ENCODE measurements around the gene MLLT1. TPM values are rescaled to one million over a fixed set of nuclear protein-coding genes. Genes with fewer than 3 reads are reported as not detected.
"Not testable (repeated sequence)": the region's sequence is repeated elsewhere in the genome, so short reads cannot be mapped to it uniquely, and the experiment has no call there.

Gene MLLT1, protein sequence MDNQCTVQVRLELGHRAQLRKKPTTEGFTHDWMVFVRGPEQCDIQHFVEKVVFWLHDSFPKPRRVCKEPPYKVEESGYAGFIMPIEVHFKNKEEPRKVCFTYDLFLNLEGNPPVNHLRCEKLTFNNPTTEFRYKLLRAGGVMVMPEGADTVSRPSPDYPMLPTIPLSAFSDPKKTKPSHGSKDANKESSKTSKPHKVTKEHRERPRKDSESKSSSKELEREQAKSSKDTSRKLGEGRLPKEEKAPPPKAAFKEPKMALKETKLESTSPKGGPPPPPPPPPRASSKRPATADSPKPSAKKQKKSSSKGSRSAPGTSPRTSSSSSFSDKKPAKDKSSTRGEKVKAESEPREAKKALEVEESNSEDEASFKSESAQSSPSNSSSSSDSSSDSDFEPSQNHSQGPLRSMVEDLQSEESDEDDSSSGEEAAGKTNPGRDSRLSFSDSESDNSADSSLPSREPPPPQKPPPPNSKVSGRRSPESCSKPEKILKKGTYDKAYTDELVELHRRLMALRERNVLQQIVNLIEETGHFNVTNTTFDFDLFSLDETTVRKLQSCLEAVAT
- 5.8 and 6.4 TPM in 2 replicates for total RNA-seq (2014; rRNA removed; shearing (Covaris generic))
- polyA plus RNA-seq (2015; cell fraction: cytosol; rRNA removed): 33.3 and 42.7 TPM in 2 replicates
- 28.5 and 35.8 TPM in 2 replicates for polyA plus RNA-seq (2015; cell fraction: nucleus; rRNA removed)

- in situ Hi-C loops (cut with HindIII; ENCODE audit: low pct_unique_long_range_greater_than_20kb, low sequenced_read_pairs): no loop called here
- DNase-seq (ENCODE audit: low read depth, low spot score): peak; percentile 92
These were observed at the start of gene MLLT1 for GRCh38 chr19:6279931-6280591. Gene MLLT1, minus strand, starts transcription at chr19:6279975. Its CDS starts 191 bp downstream, at chr19:6279784.

GRCh38 chr19:6326815-6327214 is 47.0 kb upstream of the MLLT1 start:
- no peak for DNase-seq (ENCODE audit: low read depth, low spot score)

DNA sequence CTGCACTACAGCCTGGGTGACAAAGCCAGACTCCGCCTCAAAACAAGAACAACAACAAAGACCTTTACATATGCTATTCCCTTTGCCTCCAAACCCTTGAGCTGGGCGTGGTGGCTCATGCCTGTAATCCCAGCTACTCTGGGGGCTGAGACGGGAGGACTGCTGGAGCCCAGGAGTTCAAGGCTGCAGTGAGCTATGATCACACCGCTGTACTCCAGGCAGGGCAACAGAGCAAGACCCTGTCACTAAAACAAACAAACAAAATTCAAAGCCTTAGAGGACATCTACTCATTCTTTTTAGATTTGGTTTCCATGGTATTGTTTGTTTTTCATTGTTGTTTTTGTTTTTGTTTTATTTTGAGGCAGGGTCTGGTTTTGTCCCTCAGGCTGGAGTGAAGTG is 45.8 kb upstream of the MLLT1 start:
- no peak for DNase-seq (ENCODE audit: low read depth, low spot score)
- in situ Hi-C loops (cut with HindIII; ENCODE audit: low pct_unique_long_range_greater_than_20kb, low sequenced_read_pairs): no loop called here

More at GRCh38 chr19:6326815-6327214, 47.0 kb upstream of the MLLT1 start:
- in situ Hi-C loops (cut with HindIII; ENCODE audit: low pct_unique_long_range_greater_than_20kb, low sequenced_read_pairs): no loop called here

DNA sequence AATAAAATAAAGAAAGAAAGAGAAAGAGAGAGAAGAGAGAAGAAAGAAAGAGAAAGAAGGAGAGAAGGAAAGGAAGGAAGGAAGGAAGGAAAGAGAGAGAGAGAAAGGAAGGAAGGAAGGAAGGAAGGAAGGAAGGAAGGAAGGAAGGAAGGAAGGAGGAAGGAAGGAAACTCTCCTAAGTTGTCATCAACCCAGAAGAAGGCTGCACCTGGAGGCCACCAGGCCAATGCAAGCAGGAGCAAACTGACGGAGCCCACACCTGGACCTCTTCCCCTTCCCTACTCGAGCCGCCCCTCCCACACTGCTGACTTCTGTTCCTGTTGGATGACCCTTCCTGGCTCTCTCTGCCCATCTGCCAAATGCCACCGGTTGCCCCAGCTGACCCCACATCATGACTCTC is 45.0 kb upstream of the MLLT1 start:
- DNase-seq (ENCODE audit: low read depth, low spot score): no peak
- in situ Hi-C loops (cut with HindIII; ENCODE audit: low pct_unique_long_range_greater_than_20kb, low sequenced_read_pairs): no loop called here

DNA sequence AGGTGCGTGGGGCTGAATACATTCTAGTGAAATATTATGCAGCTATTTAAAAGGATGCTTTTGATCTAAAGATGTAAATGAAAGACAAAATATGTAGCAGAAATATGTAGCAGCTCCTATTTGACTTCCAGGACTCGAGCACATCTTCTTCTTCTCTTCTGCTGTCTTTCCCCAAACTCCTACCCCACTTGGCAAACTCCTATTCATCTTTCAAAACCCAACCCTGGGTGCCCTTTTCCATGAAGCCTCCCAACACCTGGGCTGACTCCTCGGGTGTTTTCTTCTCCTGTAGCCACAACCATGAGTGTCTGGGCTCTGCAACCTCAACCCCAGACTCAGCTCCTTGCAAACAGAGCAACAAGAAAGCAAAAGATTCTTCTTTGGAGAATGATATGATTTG is 42.5 kb upstream of the MLLT1 start:
- in situ Hi-C loops (cut with HindIII; ENCODE audit: low pct_unique_long_range_greater_than_20kb, low sequenced_read_pairs): no loop called here
- no peak for DNase-seq (ENCODE audit: low read depth, low spot score)

GRCh38 chr19:6319376-6319775 is 39.6 kb upstream of the MLLT1 start:
- DNase-seq (ENCODE audit: low read depth, low spot score): no peak
- in situ Hi-C loops (cut with HindIII; ENCODE audit: low pct_unique_long_range_greater_than_20kb, low sequenced_read_pairs): no loop called here

DNA sequence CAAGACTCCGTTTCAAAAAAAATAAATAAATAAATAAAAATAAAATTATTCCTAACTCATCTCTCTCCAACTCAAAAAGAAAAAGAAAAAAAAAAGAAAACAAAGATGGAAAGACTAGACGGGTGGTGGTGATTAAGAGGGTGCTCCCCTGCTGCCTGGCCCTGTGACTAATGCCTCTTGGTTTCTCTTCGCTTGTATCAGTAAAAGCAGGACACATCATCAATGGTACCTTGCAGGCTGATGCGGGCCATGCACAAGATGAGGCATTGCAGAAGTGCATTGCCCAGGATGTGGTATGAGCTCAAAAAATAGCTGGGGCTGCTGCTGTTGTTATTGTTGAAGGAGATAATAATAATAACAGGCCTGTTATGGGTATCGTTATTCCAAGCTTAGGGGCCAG is 39.0 kb upstream of the MLLT1 start:
- DNase-seq (ENCODE audit: low read depth, low spot score): no peak
- in situ Hi-C loops (cut with HindIII; ENCODE audit: low pct_unique_long_range_greater_than_20kb, low sequenced_read_pairs): no loop called here

DNA sequence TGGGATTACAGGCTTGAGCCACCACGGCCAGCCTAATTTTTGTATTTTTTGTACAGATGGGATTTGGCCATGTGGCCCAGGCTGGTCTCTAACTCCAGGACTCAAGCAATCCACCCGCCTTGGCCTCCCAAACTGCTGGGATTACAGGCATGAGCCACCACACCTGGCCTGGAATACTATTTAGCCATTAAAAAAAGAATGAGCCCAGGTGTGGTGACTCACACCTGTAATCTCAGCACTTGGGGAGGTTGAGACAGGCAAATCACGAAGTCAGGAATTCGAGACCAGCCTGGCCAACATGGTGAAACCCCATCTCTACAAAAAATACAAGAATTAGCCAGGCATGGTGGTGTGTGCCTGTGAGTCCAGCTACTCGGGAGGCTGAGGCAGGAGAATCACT is 35.9 kb upstream of the MLLT1 start:
- DNase-seq (ENCODE audit: low read depth, low spot score); in situ Hi-C loops (cut with HindIII; ENCODE audit: low pct_unique_long_range_greater_than_20kb, low sequenced_read_pairs): not testable (repeated sequence)

DNA sequence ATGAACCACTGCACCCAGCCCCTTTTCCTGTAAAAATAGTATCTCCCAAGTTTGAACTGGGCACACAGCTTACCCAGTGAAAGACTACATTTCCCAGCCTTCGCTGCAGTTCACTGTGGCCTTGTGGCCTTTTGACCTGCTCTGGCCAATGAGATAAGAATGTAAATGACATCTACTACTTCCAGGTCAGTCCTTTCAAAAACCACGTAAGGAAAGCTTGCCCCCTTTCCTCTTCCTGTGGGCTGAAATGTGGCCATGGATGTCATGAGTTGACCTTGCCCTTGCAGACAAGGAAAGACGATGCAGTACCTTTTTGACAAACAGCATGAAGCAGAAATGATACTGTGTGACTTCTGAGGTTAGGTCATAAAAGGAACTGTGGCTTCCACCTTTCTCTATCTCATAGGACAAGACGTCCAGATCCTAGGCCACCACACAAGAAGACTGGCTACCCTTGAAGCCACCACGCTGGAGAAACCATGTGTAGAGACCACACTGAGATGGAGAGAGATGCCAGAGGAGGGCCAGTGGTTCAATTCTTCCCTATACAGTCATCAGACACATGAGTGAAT is 33.7 kb upstream of the MLLT1 start:
- no peak for DNase-seq (ENCODE audit: low read depth, low spot score)
- in situ Hi-C loops (cut with HindIII; ENCODE audit: low pct_unique_long_range_greater_than_20kb, low sequenced_read_pairs): no loop called here

GRCh38 chr19:6312018-6312417 is 32.2 kb upstream of the MLLT1 start:
- peak; percentile 24 for DNase-seq (ENCODE audit: low read depth, low spot score)
- in situ Hi-C loops (cut with HindIII; ENCODE audit: low pct_unique_long_range_greater_than_20kb, low sequenced_read_pairs): no loop called here

GRCh38 chr19:6298413-6298812 is 18.6 kb upstream of the MLLT1 start:
- DNase-seq (ENCODE audit: low read depth, low spot score): no peak
- in situ Hi-C loops (cut with HindIII; ENCODE audit: low pct_unique_long_range_greater_than_20kb, low sequenced_read_pairs): no loop called here

- no peak for DNase-seq (ENCODE audit: low read depth, low spot score)
- in situ Hi-C loops (cut with HindIII; ENCODE audit: low pct_unique_long_range_greater_than_20kb, low sequenced_read_pairs): no loop called here
These were observed 17.4 kb upstream of the MLLT1 start for GRCh38 chr19:6297202-6297601.

- in situ Hi-C loops (cut with HindIII; ENCODE audit: low pct_unique_long_range_greater_than_20kb, low sequenced_read_pairs): no loop called here
- no peak for DNase-seq (ENCODE audit: low read depth, low spot score)
These were observed 12.2 kb upstream of the MLLT1 start for GRCh38 chr19:6292006-6292405.

- in situ Hi-C loops (cut with HindIII; ENCODE audit: low pct_unique_long_range_greater_than_20kb, low sequenced_read_pairs): no loop called here
- DNase-seq (ENCODE audit: low read depth, low spot score): no peak
These were observed 9.0 kb upstream of the MLLT1 start for GRCh38 chr19:6288737-6289136.

DNA sequence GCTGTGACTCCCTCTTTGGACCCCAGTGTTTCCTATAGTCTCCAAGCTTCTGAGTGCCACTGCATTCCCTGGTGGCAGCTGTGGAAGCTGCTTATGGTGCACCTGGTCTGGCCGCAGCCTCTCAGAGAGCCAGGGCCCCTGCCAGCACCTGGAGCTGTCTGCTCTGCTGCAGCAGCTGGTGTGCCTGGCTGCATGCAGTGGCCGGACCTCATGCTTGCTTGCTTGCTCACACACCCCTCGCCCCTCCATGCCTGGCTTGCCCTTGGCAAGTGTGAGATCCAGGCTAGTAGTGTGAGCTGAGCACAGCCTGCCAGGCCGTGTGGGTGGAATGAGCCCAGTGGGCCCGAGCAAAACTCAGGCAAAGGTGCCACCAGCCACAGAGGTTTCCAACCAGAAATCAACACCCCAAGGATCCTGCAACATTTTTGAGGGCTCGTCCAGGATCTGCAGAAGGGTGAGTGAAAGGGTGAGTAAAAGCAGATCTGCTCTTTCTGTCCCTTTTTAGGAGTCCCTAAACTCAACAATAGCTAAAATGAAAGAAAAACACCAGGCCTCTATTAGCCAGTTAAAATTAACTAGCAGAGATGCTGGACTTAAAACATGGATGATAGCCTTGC is 7.6 kb upstream of the MLLT1 start:
- in situ Hi-C loops (cut with HindIII; ENCODE audit: low pct_unique_long_range_greater_than_20kb, low sequenced_read_pairs): no loop called here
- DNase-seq (ENCODE audit: low read depth, low spot score): no peak

- in situ Hi-C loops (cut with HindIII; ENCODE audit: low pct_unique_long_range_greater_than_20kb, low sequenced_read_pairs): no loop called here
- no peak for DNase-seq (ENCODE audit: low read depth, low spot score)
These were observed 6.9 kb upstream of the MLLT1 start for GRCh38 chr19:6286676-6287075.

- in situ Hi-C loops (cut with HindIII; ENCODE audit: low pct_unique_long_range_greater_than_20kb, low sequenced_read_pairs); DNase-seq (ENCODE audit: low read depth, low spot score): not testable (repeated sequence)
These were observed 2.6 kb upstream of the MLLT1 start for GRCh38 chr19:6282393-6282792.

GRCh38 chr19:6279620-6279930 is 200 bp downstream of the MLLT1 start:
- in situ Hi-C loops (cut with HindIII; ENCODE audit: low pct_unique_long_range_greater_than_20kb, low sequenced_read_pairs): no loop called here

More at GRCh38 chr19:6279620-6279930, 200 bp downstream of the MLLT1 start:
- DNase-seq (ENCODE audit: low read depth, low spot score): no peak
